Fibroblast of lung (primary cell): ENCODE measurements around the gene SERPINB6.

Experiments used
- CTCF ChIP-seq, 2 donors: IDR thresholded peaks in 1 of 2; conservative IDR thresholded peaks in 1 of 2; 1 replicate in 1 of 2; 2 replicates in 1 of 2; pipeline ENCODE4 v1.5.1; 2011 to 2012; ENCODE audit warnings: low read length in 2 of 2, control low read depth in 1 of 2, inconsistent platforms in 1 of 2, low read depth in 1 of 2, mild to moderate bottlenecking in 1 of 2
- EZH2 ChIP-seq: IDR thresholded peaks from 2 replicates; pipeline ENCODE4 v1.5.1; 2012; ENCODE audit warnings: low read length, control low read depth, mild to moderate bottlenecking; ENCODE audit errors: missing control alignments

DNA sequence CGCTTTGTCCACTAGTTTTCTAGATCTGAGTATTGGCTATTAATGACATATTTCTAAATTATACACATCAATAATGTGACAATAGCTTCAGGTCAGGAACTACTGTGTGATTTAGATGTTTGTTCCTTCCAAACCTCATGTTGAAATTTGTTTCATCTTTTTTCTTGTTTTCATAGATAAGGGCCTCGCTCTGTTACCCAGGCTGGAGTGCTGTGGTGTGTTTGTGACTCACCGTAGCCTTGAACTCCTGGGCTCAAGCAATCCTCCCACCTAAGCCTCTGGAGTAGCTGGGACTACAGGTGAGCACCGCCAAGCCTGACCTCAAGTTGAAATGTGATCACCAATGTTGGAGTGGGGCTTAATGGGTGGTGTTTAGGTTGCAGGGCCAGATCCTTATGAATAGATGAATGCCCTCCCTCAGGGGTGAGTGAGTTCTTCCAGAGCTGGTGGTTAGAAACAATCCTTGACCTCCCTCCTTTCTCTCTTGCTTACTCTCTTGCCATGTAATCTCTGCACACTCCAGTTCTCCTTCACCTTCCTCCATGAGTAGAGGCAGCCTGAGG is 22.5 kb upstream of the SERPINB6 start:
- TF ChIP-seq EZH2 (no peak), CTCF (conservative IDR thresholded peaks at IDR 0.05 in 1 of 2, IDR thresholded peaks at IDR 0.05 in 1 of 2; ENCODE audit: low read depth in 1 of 2, low read length in 2 of 2) (no peak)
